ENCODE data around the gene PAN3.

PAN3 gene

DNA sequence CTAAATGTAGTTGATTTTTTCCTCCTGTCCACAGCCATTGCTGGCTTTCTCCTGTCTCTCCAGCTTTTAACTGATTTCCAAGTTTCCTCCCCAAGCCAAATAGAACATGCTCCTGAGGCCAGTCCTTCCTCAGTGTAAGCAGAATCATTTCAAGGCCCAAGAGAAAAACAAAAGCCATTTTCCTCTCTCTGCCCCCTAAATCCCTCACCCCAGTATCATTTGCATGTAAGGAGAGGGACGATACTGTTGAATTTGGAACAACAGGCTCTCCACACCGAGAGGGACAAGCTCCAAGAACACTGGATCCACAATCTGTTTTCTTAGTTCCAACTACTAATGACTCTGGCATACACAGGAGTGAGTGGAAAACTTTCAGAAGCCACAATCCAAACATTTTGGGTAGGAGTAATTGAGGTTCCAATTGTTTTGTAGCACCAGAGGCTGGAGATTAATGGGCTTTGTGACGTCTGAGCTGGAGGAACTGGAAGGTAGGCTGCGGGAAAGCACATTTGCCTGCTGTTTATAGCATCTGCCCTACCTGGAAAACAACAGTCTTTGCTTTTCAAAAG lies 199.7 kb downstream of the PAN3 start:
- DNase-seq (ENCODE audit: low spot score): no peak

DNA sequence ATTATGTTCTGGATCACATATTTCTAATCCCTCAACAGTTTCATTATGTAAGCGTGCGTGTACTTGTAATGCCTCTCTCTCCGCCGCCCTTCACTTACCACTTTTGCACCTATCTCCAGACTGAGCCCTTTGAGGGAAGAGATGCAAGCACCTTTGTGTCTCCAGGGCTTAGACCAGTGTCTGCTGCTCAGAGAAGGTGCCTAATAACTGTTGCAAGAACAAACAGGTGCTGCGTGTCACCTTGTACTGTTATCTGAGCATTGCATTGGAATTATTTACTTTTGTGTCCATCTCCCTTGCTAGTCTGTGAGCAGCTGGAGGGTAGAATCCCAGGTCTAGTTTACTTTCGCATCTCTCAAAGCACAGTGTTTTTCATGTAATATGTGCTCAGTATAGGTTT lies 200.4 kb downstream of the PAN3 start:
- DNase-seq (ENCODE audit: low spot score): no peak

DNA sequence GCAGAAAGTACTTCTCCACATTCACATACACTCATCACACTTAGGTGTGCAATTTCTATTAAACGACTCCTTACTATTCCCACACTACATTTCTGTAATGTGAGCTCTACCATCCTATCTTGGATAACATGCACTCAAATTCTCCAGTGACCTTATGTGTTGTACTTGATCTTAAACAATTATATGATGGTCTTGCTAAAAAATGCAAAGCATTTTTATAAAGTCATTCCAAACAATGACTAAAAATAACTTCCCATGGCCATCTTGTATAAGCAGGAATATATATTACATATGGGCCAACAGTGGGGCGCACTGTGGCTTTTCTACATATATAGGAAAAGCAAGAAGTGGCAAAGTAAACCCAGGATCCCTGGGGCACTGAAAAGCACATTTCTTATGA lies 201.1 kb downstream of the PAN3 start:
- no peak for DNase-seq (ENCODE audit: low spot score)

DNA sequence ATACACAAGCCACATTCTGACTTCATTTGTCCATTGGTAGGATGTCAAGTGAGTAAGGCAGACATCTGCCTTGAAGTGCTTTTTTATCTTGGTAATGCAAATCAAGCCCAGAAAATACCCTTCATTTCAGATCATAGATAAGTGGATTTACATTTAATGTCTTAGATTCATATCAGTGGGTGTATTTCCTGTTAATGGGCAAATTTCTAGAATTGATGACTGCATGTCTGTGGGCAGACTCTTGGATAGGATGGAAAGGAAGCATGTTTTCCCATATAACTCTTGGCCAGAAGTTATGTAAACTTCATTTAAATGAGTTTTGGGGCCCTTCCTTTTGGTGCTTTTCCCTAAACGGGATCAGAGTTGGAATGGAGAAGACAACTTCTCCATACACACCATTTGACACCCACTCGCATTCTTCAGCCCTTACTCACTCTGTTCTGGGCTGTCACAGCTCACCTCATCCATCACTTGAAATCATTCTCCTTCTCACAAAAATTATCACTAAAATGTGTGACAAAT lies 202.0 kb downstream of the PAN3 start:
- no peak for DNase-seq (ENCODE audit: low spot score)

DNA sequence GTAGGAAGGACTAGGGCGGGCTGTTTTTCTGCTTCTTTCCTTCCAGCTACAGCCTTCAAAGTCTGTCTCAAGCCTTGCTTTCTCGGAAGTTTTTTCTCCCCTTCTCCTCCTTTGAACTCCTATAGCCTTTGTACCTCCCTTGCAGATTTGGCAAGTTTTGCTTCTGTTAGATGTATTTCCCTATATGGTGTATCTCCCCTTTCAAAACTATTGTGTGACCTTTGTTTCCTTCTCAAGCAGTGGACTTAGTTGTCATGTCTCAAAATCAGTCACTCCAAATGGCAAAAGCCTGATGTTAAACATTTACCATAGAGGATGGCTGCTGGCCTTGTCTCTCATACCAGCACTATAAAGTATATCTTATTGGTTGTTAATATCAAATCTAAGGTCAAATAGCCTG lies 203.9 kb downstream of the PAN3 start:
- DNase-seq (ENCODE audit: low spot score): no peak

DNA sequence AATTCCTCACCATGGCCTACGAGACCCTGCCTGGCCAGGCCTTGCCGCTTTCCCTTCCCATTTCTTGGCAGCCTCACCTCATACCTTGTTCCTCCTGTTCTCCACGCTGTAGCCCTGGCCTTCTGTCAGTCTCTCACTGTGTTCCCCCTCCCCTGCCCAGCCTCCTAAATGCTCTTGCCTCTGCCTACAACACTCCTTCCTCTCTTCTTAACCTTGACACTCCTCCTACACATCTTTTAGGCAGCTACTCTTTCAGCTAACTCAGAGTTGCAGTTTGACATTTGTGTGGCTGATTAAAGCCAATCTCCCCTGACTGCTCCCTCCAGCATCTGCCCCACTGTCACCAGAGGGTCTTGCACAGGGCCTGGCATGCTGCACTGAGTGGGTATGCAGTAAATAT lies 205.8 kb downstream of the PAN3 start:
- DNase-seq (ENCODE audit: low spot score): no peak

Measured in activated CD4-positive, alpha-beta T cell treated with anti-CD3 and anti-CD28 coated beads, Interleukin-2, Interleukin-4, amounts not matched to agents 100 ng/mL and 50 ng/mL, durations not matched to agents 16 hours and 8 hours (primary cell).